ENCODE measurements around the gene CAV1. TPM values are rescaled to one million over a fixed set of nuclear protein-coding genes. Genes with fewer than 3 reads are reported as not detected.
A peak's percentile ranks its signal among the peaks of the same experiment; 100 is the strongest.

The CAV1 gene
- total RNA-seq, 1 donor from 2014 or later: 531 TPM

- Histone ChIP-seq H3K9me3 (no peaks in the 10 kb centered on the region), H3K27ac (no peak overlapping the region), H3K4me1 (peaks cover 29% of the 10 kb centered on the region), H3K27me3 (ENCODE audit: low read depth) (no peaks in the 10 kb centered on the region), H3K4me3 (no peak overlapping the region), H3K36me3 (no peaks in the 10 kb centered on the region)
- no peak for ATAC-seq
- DNase-seq: no peak
- intact Hi-C loops (cut with DNase I): no loop called here
- no peak for TF ChIP-seq CTCF (IDR thresholded peaks at IDR 0.05)
Observed at GRCh38 chr7:116569737-116570136, 44.9 kb downstream of the CAV1 start.

- ATAC-seq: no peak
- DNase-seq: no peak
- intact Hi-C loops (cut with DNase I): no loop called here
- peaks cover 34% of the 10 kb centered on the region for H3K4me1 ChIP-seq
- no peaks in the 10 kb centered on the region for H3K36me3 ChIP-seq
- no peaks in the 10 kb centered on the region for H3K27me3 ChIP-seq (ENCODE audit: low read depth)
- no peak for TF ChIP-seq CTCF (IDR thresholded peaks at IDR 0.05)
- no peak overlapping the region for H3K4me3 ChIP-seq
- H3K27ac ChIP-seq: no peak overlapping the region
- H3K9me3 ChIP-seq: no peaks in the 10 kb centered on the region
Observed at GRCh38 chr7:116570306-116570705, 45.5 kb downstream of the CAV1 start.

GRCh38 chr7:116571037-116571436 is 46.2 kb downstream of the CAV1 start:
- no peaks in the 10 kb centered on the region for H3K36me3 ChIP-seq
- H3K27ac ChIP-seq: no peak overlapping the region
- no peaks in the 10 kb centered on the region for H3K27me3 ChIP-seq (ENCODE audit: low read depth)
- H3K9me3 ChIP-seq: no peaks in the 10 kb centered on the region
- peak in 1 of 2 donors; percentile 30 for ATAC-seq
- intact Hi-C loops (cut with DNase I): no loop called here
- H3K4me3 ChIP-seq: no peak overlapping the region
- peaks cover 40% of the 10 kb centered on the region for H3K4me1 ChIP-seq
- DNase-seq: no peak
- no peak for TF ChIP-seq CTCF (IDR thresholded peaks at IDR 0.05)

GRCh38 chr7:116571552-116571951 is 46.7 kb downstream of the CAV1 start:
- no peak for DNase-seq
- intact Hi-C loops (cut with DNase I): no loop called here
- H3K9me3 ChIP-seq: no peaks in the 10 kb centered on the region
- H3K4me1 ChIP-seq: peaks cover 45% of the 10 kb centered on the region
- H3K27ac ChIP-seq: no peak overlapping the region
- ATAC-seq: peak; percentile 59 to 87
- TF ChIP-seq CTCF (IDR thresholded peaks at IDR 0.05): no peak
- H3K4me3 ChIP-seq: no peak overlapping the region
- no peaks in the 10 kb centered on the region for H3K36me3 ChIP-seq
- no peaks in the 10 kb centered on the region for H3K27me3 ChIP-seq (ENCODE audit: low read depth)

- Histone ChIP-seq H3K9me3 (no peaks in the 10 kb centered on the region), H3K36me3 (no peaks in the 10 kb centered on the region), H3K4me3 (no peak overlapping the region), H3K27me3 (ENCODE audit: low read depth) (no peaks in the 10 kb centered on the region), H3K4me1 (peaks cover 48% of the 10 kb centered on the region), H3K27ac (no peak overlapping the region)
- ATAC-seq: no peak
- intact Hi-C loops (cut with DNase I): no loop called here
- DNase-seq: no peak
- no peak for TF ChIP-seq CTCF (IDR thresholded peaks at IDR 0.05)
Observed at GRCh38 chr7:116572036-116572435, 47.2 kb downstream of the CAV1 start.

GRCh38 chr7:116573541-116573940 is 48.7 kb downstream of the CAV1 start:
- no peaks in the 10 kb centered on the region for H3K36me3 ChIP-seq
- H3K27ac ChIP-seq: peak overlapping the region; percentile 12
- H3K4me3 ChIP-seq: no peak overlapping the region
- intact Hi-C loops (cut with DNase I): no loop called here
- H3K9me3 ChIP-seq: no peaks in the 10 kb centered on the region
- H3K4me1 ChIP-seq: peaks cover 62% of the 10 kb centered on the region
- ATAC-seq: no peak
- no peaks in the 10 kb centered on the region for H3K27me3 ChIP-seq (ENCODE audit: low read depth)
- TF ChIP-seq CTCF (IDR thresholded peaks at IDR 0.05): no peak
- no peak for DNase-seq
